Measurements from ENCODE around the gene NBAS. TPM values are rescaled to one million over a fixed set of nuclear protein-coding genes. Genes with fewer than 3 reads are reported as not detected.

NBAS gene
- total and polyA plus RNA-seq, 10 of the 15 experiments (the other 5 are each of a cell fraction or from before 2014, with no cell fraction given) = 4.3 to 32.7 (median 20.8) TPM

- TF ChIP-seq PAX8 (IDR thresholded peaks at IDR 0.05) (no peak), STAT1 (conservative IDR thresholded peaks at IDR 0.05) (0 out of 2 replicates have a peak, but pooled peaks have one; percentile 79), IKZF2 (IDR thresholded peaks at IDR 0.05) (no peak; a peak in 1 of 4 replicates), SKIL (IDR thresholded peaks at IDR 0.05; ENCODE audit: low read depth, poor library complexity, severe bottlenecking) (no peak), IKZF1 (conservative IDR thresholded peaks at IDR 0.05) (peak; percentile 56), JUNB (IDR thresholded peaks at IDR 0.05) (no peak), NR2C1 (IDR thresholded peaks at IDR 0.05) (no peak), BCLAF1 (IDR thresholded peaks at IDR 0.05) (no peak), CHD1 (IDR thresholded peaks at IDR 0.05; ENCODE audit: low read depth, low read length) (no peak), ATF3 (IDR thresholded peaks at IDR 0.05; ENCODE audit: borderline replicate concordance, extremely low read depth, low read depth, low read length) (no peak), ZBTB4 (CRISPR knock-in tag; IDR thresholded peaks at IDR 0.05) (no peak), SUZ12 (IDR thresholded peaks at IDR 0.05; ENCODE audit: unreplicated experiment) (no peak), PAX5 (IDR thresholded peaks at IDR 0.05; ENCODE audit: borderline replicate concordance, low read depth, low read length) (no peak)
- TF ChIP-seq, protein P1, sequence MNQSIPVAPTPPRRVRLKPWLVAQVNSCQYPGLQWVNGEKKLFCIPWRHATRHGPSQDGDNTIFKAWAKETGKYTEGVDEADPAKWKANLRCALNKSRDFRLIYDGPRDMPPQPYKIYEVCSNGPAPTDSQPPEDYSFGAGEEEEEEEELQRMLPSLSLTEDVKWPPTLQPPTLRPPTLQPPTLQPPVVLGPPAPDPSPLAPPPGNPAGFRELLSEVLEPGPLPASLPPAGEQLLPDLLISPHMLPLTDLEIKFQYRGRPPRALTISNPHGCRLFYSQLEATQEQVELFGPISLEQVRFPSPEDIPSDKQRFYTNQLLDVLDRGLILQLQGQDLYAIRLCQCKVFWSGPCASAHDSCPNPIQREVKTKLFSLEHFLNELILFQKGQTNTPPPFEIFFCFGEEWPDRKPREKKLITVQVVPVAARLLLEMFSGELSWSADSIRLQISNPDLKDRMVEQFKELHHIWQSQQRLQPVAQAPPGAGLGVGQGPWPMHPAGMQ (IDR thresholded peaks at IDR 0.05; ENCODE audit: borderline replicate concordance) = no peak
- TF ChIP-seq, protein P2, sequence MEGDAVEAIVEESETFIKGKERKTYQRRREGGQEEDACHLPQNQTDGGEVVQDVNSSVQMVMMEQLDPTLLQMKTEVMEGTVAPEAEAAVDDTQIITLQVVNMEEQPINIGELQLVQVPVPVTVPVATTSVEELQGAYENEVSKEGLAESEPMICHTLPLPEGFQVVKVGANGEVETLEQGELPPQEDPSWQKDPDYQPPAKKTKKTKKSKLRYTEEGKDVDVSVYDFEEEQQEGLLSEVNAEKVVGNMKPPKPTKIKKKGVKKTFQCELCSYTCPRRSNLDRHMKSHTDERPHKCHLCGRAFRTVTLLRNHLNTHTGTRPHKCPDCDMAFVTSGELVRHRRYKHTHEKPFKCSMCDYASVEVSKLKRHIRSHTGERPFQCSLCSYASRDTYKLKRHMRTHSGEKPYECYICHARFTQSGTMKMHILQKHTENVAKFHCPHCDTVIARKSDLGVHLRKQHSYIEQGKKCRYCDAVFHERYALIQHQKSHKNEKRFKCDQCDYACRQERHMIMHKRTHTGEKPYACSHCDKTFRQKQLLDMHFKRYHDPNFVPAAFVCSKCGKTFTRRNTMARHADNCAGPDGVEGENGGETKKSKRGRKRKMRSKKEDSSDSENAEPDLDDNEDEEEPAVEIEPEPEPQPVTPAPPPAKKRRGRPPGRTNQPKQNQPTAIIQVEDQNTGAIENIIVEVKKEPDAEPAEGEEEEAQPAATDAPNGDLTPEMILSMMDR (IDR thresholded peaks at IDR 0.05 in 2 of 3, conservative IDR thresholded peaks at IDR 0.05 in 1 of 3; ENCODE audit: control insufficient read depth in 2 of 3, extremely low read depth in 1 of 3, insufficient read depth in 1 of 3, low read depth in 3 of 3, low read length in 3 of 3) = no peak
These were observed at the start of gene NBAS (continued) for GRCh38 chr2:15560988-15561573.

Data from GM12878 (cell line).